Heart right ventricle (tissue), 16 donors: ENCODE data around the gene TMEM106C. TPM values are rescaled to one million over a fixed set of nuclear protein-coding genes. Genes with fewer than 3 reads are reported as not detected.

Experiments
- ATAC-seq, 8 donors: fragments of 200-7000 bp; cut with Tn5 transposase; one replicate each; pipeline ENCODE4 v1.9.1; 2020; ENCODE audit warnings: mild to moderate bottlenecking in 8 of 8, moderate library complexity in 8 of 8, moderate number of reproducible peaks in 1 of 8
- DNase-seq, 2 donors: peaks; one replicate each; pipeline ENCODE4 v3.0.0-alpha.2; 2020
- H3K27ac ChIP-seq, 10 donors: fragments of 200-600 bp; sonication (generic) in 2 of 10; one replicate each; pipeline versions ENCODE4 v1.5.0 to v1.8.0; 2020 to 2022; ENCODE audit warnings: mild to moderate bottlenecking in 3 of 10
- H3K27me3 ChIP-seq, 7 donors: fragments of 200-600 bp; one replicate each; pipeline ENCODE4 v1.8.0; 2021 to 2022; ENCODE audit warnings: mild to moderate bottlenecking in 2 of 7
- H3K36me3 ChIP-seq, 9 donors: fragments of 200-600 bp; sonication (generic) in 1 of 9; one replicate each; pipeline versions ENCODE4 v1.5.0 to v1.8.0; 2020 to 2022; ENCODE audit warnings: mild to moderate bottlenecking in 2 of 9
- H3K4me1 ChIP-seq, 9 donors: fragments of 200-600 bp; sonication (generic) in 1 of 9; one replicate each; pipeline versions ENCODE4 v1.5.0 to v1.8.0; 2020 to 2022; ENCODE audit warnings: mild to moderate bottlenecking in 4 of 9
- H3K4me3 ChIP-seq, 10 donors: fragments of 200-600 bp; sonication (generic) in 2 of 10; one replicate each; pipeline versions ENCODE4 v1.5.0 to v1.8.0; 2020 to 2022; ENCODE audit warnings: mild to moderate bottlenecking in 7 of 10, moderate library complexity in 2 of 10
- H3K9me3 ChIP-seq, 11 donors: fragments of 200-600 bp in 10 of 11; sonication (generic) in 2 of 11; one replicate each; pipeline versions ENCODE4 v1.5.0 to v1.8.0; 2013 to 2022; ENCODE audit warnings: mild to moderate bottlenecking in 2 of 11, control low read depth in 1 of 11, moderate library complexity in 1 of 11
- WGBS, 2 donors: extraction: QIAGEN DNeasy Blood & Tissue Kit; methylation state at CpG; one replicate each; pipeline ENCODE4 v1.1.7; 2013; ENCODE audit warnings: inconsistent platforms in 1 of 2; 5-methylcytosine and 5-hydroxymethylcytosine counted together
- intact Hi-C, 10 donors: fragments of 100-400 bp; cut with DNase I; formaldehyde crosslinking; loops; one replicate each; pipeline versions ENCODE4 v1.11.1 to v1.14.2; 2022
- polyA plus RNA-seq, 2 donors: library from polyadenylated mRNA; stranded (reverse); fragments of 200-250 nt; gene quantifications; one replicate each; pipeline ENCODE4 v1.2.3, GENCODE V29; 2013
- total RNA-seq, 10 donors: library from RNA; stranded (reverse); fragmentation: NEBNext Ultra II Directional in 3 of 10; extraction: Animal tissue kit (Norgen Biotek cat#: 25700) in 3 of 10; gene quantifications; one replicate each; pipeline versions ENCODE4 v1.2.1 to v1.2.4, GENCODE V29; 2021 to 2023
- TF ChIP-seq, protein P1 (sequence below), 9 donors: fragments of 200-600 bp; sonication (generic) in 2 of 9; IDR thresholded peaks; one replicate each; pipeline versions ENCODE4 v1.5.0 to v1.8.0; 2021 to 2022; ENCODE audit warnings: antibody characterized with exemption in 9 of 9, mild to moderate bottlenecking in 5 of 9, moderate library complexity in 1 of 9
- donor health status: Arrhythmogenic right ventricular cardiomyopathy.
- donor health status: ischemic (EF 13 %, LVEDD 7.1; RV severe dilation, severe dysfunction).
- donor health status: healthy with polysubstance abuse.
- donor health status: DM: no; HTN: yes; CAD: no.
- donor health status: DM: no; HTN: no; CAD: no.
- donor health status: ischemic (EF 25% LVEDD 6.9; RV normal size, moderate dysfunction).
- donor health status: ischemic (EF 25% LVEDD 5.7; RV mildly dilated, moderate dysfunction).
- donor health status: healthy.
- donor health status: DM: yes; HTN: yes; CAD: no.
- donor health status: Ischemic cardiomyopathy.
- donor health status: ischemic (EF 35%, LVEDD 5.7; RV mildly dilated, moderate dysfunction).
- donor health status: nonischemic (EF 11% LVEDD 7.7; RV severe dilation, severe dysfunction).
- donor health status: DM: yes; HTN: yes; CAD: no.
- donor health status: PGD.
- donor health status: ischemic (EF 29% LVEDD 5.4; RV normal size, mild dysfunction).
- donor health status: nonischemic (EF 23%, LVEDD 6.1; RV moderate dilation, normal function).

Gene TMEM106C
- total and polyA plus RNA-seq, 12 donors: 22.3 to 61.8 (median 40.0) TPM

DNA sequence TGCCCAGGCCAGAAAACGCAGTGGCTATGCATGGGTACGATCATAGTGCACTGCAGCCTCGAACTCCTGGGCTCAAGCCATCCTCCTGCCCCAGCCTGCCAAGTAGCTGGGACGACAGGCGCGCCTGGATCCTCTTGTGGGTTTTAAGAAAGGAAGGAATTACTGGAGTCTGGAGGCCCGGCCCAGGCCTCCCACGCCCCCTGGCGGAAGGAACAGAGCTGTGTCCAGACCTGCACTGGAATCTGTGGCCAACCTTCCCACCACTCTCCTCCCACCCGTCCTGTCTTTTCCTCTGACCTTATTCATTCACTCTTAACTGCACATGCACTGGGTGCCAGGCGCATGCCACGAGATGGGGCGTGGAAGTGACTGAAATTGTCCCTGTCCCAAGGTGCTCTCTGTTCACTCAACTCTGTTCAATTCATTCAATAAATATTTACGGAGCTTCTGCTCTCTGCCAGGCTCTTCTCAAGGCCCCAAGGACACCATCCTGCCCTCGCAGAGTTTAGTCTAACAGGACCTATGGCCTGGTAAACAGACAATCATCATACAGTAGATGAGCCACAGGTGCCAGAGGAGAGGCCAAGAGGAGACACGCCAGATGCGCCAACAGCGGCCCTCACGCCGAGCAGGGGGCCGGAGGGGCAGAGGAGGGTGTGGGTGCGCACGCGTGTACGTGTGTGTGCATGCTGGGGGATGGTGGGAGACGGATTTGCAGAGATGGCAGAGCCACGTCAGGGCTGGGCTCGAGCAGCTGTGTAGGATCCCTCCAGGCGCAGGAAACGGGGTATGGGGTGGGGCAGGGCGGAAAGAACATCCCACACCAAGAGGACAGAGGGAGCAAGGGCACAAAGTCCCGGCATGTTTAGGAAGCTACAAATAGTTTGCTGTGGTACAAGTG, 13.7 kb upstream of the TMEM106C start:
- ATAC-seq: peak; percentile 80 to 93 (median 88)
- peak; percentile 63 to 79 for DNase-seq
- no peaks in the 10 kb centered on the region for H3K9me3 ChIP-seq
- H3K4me3 ChIP-seq: no peak overlapping the region
- TF ChIP-seq, protein P1, sequence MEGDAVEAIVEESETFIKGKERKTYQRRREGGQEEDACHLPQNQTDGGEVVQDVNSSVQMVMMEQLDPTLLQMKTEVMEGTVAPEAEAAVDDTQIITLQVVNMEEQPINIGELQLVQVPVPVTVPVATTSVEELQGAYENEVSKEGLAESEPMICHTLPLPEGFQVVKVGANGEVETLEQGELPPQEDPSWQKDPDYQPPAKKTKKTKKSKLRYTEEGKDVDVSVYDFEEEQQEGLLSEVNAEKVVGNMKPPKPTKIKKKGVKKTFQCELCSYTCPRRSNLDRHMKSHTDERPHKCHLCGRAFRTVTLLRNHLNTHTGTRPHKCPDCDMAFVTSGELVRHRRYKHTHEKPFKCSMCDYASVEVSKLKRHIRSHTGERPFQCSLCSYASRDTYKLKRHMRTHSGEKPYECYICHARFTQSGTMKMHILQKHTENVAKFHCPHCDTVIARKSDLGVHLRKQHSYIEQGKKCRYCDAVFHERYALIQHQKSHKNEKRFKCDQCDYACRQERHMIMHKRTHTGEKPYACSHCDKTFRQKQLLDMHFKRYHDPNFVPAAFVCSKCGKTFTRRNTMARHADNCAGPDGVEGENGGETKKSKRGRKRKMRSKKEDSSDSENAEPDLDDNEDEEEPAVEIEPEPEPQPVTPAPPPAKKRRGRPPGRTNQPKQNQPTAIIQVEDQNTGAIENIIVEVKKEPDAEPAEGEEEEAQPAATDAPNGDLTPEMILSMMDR (IDR thresholded peaks at IDR 0.05): peak; percentile 74 to 90 (median 86)
- H3K27ac ChIP-seq: no peak overlapping the region
- H3K36me3 ChIP-seq: no peaks in the 10 kb centered on the region
- peaks cover 0 to 4% (median 0%) of the 10 kb centered on the region in 7 donors for H3K27me3 ChIP-seq
- peaks cover 0 to 14% (median 4%) of the 10 kb centered on the region in 9 donors for H3K4me1 ChIP-seq
- intact Hi-C loops: loop anchor here in 8 of 10 donors (2.0 to 10.0 kb wide), 7 partner anchors 42 to 235 kb away; partner anchors contain the start of gene VDR (in 2 of the 8)
- WGBS, 2 donors: 56% methylated on average over 32 of the region's 32 CpGs

DNA sequence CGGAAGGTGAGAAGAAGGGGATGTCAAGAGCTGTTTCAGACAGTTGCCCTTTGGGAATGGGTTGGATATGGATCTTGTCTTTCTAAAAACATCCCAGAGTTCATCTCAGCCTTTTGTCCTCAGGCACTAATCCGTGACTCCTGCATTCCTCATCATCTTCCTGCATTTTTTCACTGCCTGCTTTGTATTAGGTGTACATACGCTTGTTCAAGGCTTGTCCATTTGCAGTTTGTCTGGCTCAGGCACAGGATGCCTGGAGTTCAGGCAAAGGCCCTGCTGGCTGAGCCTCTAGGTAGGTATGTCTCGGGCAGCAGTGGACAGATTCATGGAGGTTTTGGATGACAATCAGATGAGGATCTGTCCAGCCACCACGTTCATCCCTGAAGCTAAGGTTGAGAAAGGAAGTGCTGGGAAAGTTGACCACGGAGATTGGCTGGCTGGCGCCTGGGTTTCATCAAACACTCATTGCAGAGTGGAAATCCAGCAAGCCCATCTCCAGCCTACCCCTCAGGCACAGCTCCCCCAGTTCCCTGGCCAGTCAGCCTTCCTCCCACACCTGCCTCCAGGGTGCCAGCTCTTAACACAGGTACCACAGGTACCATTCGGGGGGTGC, 12.4 kb upstream of the TMEM106C start:
- Histone ChIP-seq H3K27me3 (peaks cover 0 to 4% (median 0%) of the 10 kb centered on the region in 7 donors), H3K4me1 (peaks cover 0 to 14% (median 4%) of the 10 kb centered on the region in 9 donors), H3K4me3 (no peak overlapping the region), H3K27ac (no peak overlapping the region), H3K36me3 (no peaks in the 10 kb centered on the region), H3K9me3 (no peaks in the 10 kb centered on the region)
- intact Hi-C loops: loop anchor here in 2 of 10 donors (5.0 to 10.0 kb wide), 3 partner anchors 44 to 236 kb away; partner anchors contain the start of gene VDR (in 1 of the 2)
- 74 to 80% methylated on average over 8 of the region's 8 CpGs for WGBS, 2 donors
- no peak for ATAC-seq
- no peak for DNase-seq
- TF ChIP-seq, protein P1 (IDR thresholded peaks at IDR 0.05): no peak

GRCh38 chr12:47954058-47954457, 9.3 kb upstream of the TMEM106C start:
- Histone ChIP-seq H3K4me1 (peaks cover 0 to 7% (median 3%) of the 10 kb centered on the region in 9 donors), H3K27me3 (peaks cover 0 to 4% (median 0%) of the 10 kb centered on the region in 7 donors), H3K4me3 (no peak overlapping the region), H3K27ac (no peak overlapping the region), H3K36me3 (no peaks in the 10 kb centered on the region), H3K9me3 (peaks cover 0 to 7% (median 0%) of the 10 kb centered on the region in 11 donors)
- DNase-seq (no peak), ATAC-seq (no peak)
- TF ChIP-seq, protein P1 (IDR thresholded peaks at IDR 0.05): no peak
- 93 to 95% methylated on average over 8 of the region's 8 CpGs for WGBS, 2 donors
- intact Hi-C loops: loop anchor here in 2 of 10 donors (5.0 to 10.0 kb wide), 3 partner anchors 47 to 239 kb away; partner anchors contain the start of gene VDR (in 1 of the 2)

- Histone ChIP-seq H3K27me3 (peaks cover 0 to 4% (median 0%) of the 10 kb centered on the region in 7 donors), H3K4me3 (no peak overlapping the region), H3K4me1 (peaks cover 0 to 2% (median 0%) of the 10 kb centered on the region in 9 donors), H3K36me3 (no peaks in the 10 kb centered on the region), H3K9me3 (peaks cover 0 to 7% (median 0%) of the 10 kb centered on the region in 11 donors), H3K27ac (no peak overlapping the region)
- WGBS, 2 donors: 86 to 88% methylated on average over 4 of the region's 4 CpGs
- intact Hi-C loops: loop anchor here in 2 of 10 donors (5.0 to 10.0 kb wide), 3 partner anchors 47 to 240 kb away; partner anchors contain the start of gene VDR (in 1 of the 2)
- no peak for DNase-seq
- ATAC-seq: no peak
- TF ChIP-seq, protein P1 (IDR thresholded peaks at IDR 0.05): no peak
Observed at GRCh38 chr12:47954467-47955045, 8.8 kb upstream of the TMEM106C start.
